Sciatic nerve (tissue), 2 donors: ENCODE measurements around the gene MCEMP1. TPM values are rescaled to one million over a fixed set of nuclear protein-coding genes. Genes with fewer than 3 reads are reported as not detected.

Experiments used
- ATAC-seq: fragments of 200-7000 bp; cut with Tn5 transposase; one replicate; pipeline ENCODE4 v1.9.1; 2020; ENCODE audit warnings: mild to moderate bottlenecking, moderate library complexity
- DNase-seq: peaks from one replicate; pipeline ENCODE4 v3.0.0-alpha.2; 2020; ENCODE audit warnings: low spot score
- intact Hi-C: fragments of 100-400 bp; cut with DNase I; formaldehyde crosslinking; loops from one replicate; pipeline ENCODE4 v1.14.2; 2022
- total RNA-seq: library from RNA; stranded (reverse); fragmentation: NEBNext Ultra II Directional; extraction: Animal tissue kit (Norgen Biotek cat#: 25700); gene quantifications from one replicate; pipeline ENCODE4 v1.2.1, GENCODE V29; 2021
- donor health status: DM: no; HTN: no; CAD: no.
- donor health status: DM: no; HTN: no; CAD: no.

Gene MCEMP1
- total RNA-seq, 1 donor from 2014 or later, result 2.6 TPM

- peak; percentile 46 for ATAC-seq
- intact Hi-C loops, result no loop called here
- DNase-seq, result no peak
Observed at GRCh38 chr19:7706955-7707456, 30.1 kb downstream of the MCEMP1 start.

- intact Hi-C loops, result no loop called here
- DNase-seq, result no peak
- no peak for ATAC-seq
Observed at GRCh38 chr19:7709932-7710460, 33.1 kb downstream of the MCEMP1 start.

GRCh38 chr19:7710616-7711015 is 33.7 kb downstream of the MCEMP1 start:
- no peak for ATAC-seq
- DNase-seq, result no peak
- intact Hi-C loops, result no loop called here

- DNase-seq (no peak), ATAC-seq (no peak)
- intact Hi-C loops, result no loop called here
Observed at GRCh38 chr19:7715671-7716070, 38.8 kb downstream of the MCEMP1 start.

GRCh38 chr19:7716762-7717161 is 39.9 kb downstream of the MCEMP1 start:
- no peak for ATAC-seq
- intact Hi-C loops, result no loop called here

GRCh38 chr19:7718668-7719067 is 41.8 kb downstream of the MCEMP1 start:
- no peak for ATAC-seq
- intact Hi-C loops, result no loop called here

More at GRCh38 chr19:7716762-7717161, 39.9 kb downstream of the MCEMP1 start:
- no peak for DNase-seq

GRCh38 chr19:7720351-7720750 is 43.5 kb downstream of the MCEMP1 start:
- ATAC-seq (no peak), DNase-seq (no peak)
- intact Hi-C loops, result no loop called here

More at GRCh38 chr19:7718668-7719067, 41.8 kb downstream of the MCEMP1 start:
- DNase-seq, result no peak

GRCh38 chr19:7722231-7722651 is 45.4 kb downstream of the MCEMP1 start:
- intact Hi-C loops, result no loop called here
- ATAC-seq (no peak), DNase-seq (no peak)

GRCh38 chr19:7725791-7726190 is 48.9 kb downstream of the MCEMP1 start:
- intact Hi-C loops, result no loop called here
- ATAC-seq, result no peak
- no peak for DNase-seq

- DNase-seq (no peak), ATAC-seq (no peak)
- intact Hi-C loops, result no loop called here
Observed at GRCh38 chr19:7729211-7729610, 52.3 kb downstream of the MCEMP1 start.

Other genes starting within 250 kb of the MCEMP1 start
- 4.7 TPM for gene PEX11G, start 188.1 kb upstream of the MCEMP1 start, total RNA-seq
- gene ZNF358, start 161.0 kb upstream of the MCEMP1 start, total RNA-seq, result 47.6 TPM
- 35.3 TPM for gene MCOLN1, start 154.5 kb upstream of the MCEMP1 start, total RNA-seq
- 133 TPM for gene PNPLA6, start 141.4 kb upstream of the MCEMP1 start, total RNA-seq
- not detected for gene CAMSAP3, start 81.2 kb upstream of the MCEMP1 start, total RNA-seq
- 34.0 TPM for gene XAB2, start 47.5 kb upstream of the MCEMP1 start, total RNA-seq
- 95.1 TPM for gene PET100, start 47.3 kb upstream of the MCEMP1 start, total RNA-seq
- gene PCP2, start 43.4 kb upstream of the MCEMP1 start, total RNA-seq, result not detected
- 30.1 TPM for gene STXBP2, start 40.0 kb upstream of the MCEMP1 start, total RNA-seq
- gene RETN, start 8.0 kb upstream of the MCEMP1 start, total RNA-seq, result 1.1 TPM
- 58.0 TPM for gene TRAPPC5, start 3.7 kb downstream of the MCEMP1 start, total RNA-seq
- 3.7 TPM for gene FCER2, start 25.0 kb downstream of the MCEMP1 start, total RNA-seq
- 2.8 TPM for gene CLEC4G, start 55.0 kb downstream of the MCEMP1 start, total RNA-seq
- gene CD209, start 70.4 kb downstream of the MCEMP1 start, total RNA-seq, result 20.1 TPM
- gene CLEC4M, start 86.2 kb downstream of the MCEMP1 start, total RNA-seq, result not detected
- 14.2 TPM for gene EVI5L, start 153.1 kb downstream of the MCEMP1 start, total RNA-seq
- 0.09 TPM for gene PRR36, start 197.3 kb downstream of the MCEMP1 start, total RNA-seq
- 0.09 TPM for gene LRRC8E, start 211.4 kb downstream of the MCEMP1 start, total RNA-seq
- gene MAP2K7, start 226.8 kb downstream of the MCEMP1 start, total RNA-seq, result 34.0 TPM
- gene TGFBR3L, start 237.7 kb downstream of the MCEMP1 start, total RNA-seq, result not detected
- 14.9 TPM for gene SNAPC2, start 243.2 kb downstream of the MCEMP1 start, total RNA-seq
- gene CTXN1, start 249.0 kb downstream of the MCEMP1 start, total RNA-seq, result 1.5 TPM